Measurements from ENCODE around the gene CMIP. TPM values are rescaled to one million over a fixed set of nuclear protein-coding genes. Genes with fewer than 3 reads are reported as not detected.

Gene CMIP
- total RNA-seq, 1 donor from 2014 or later, result 19.1 TPM

- DNase-seq (ENCODE audit: low read depth), result no peak
- no peak overlapping the region for H3K4me3 ChIP-seq (ENCODE audit: low read depth, low read length)
- no peak for TF ChIP-seq CTCF (conservative IDR thresholded peaks at IDR 0.05; ENCODE audit: low read depth, low read length)
Observed at GRCh38 chr16:81616321-81617020, 171.9 kb downstream of the CMIP start.

GRCh38 chr16:81617021-81617346 is 172.4 kb downstream of the CMIP start:
- DNase-seq (ENCODE audit: low read depth), result no peak
- TF ChIP-seq CTCF (conservative IDR thresholded peaks at IDR 0.05; ENCODE audit: low read depth, low read length), result no peak

GRCh38 chr16:81618187-81618586 is 173.6 kb downstream of the CMIP start:
- H3K4me3 ChIP-seq (ENCODE audit: low read depth, low read length), result no peak overlapping the region
- TF ChIP-seq CTCF (conservative IDR thresholded peaks at IDR 0.05; ENCODE audit: low read depth, low read length), result no peak
- no peak for DNase-seq (ENCODE audit: low read depth)

More at GRCh38 chr16:81617021-81617346, 172.4 kb downstream of the CMIP start:
- no peak overlapping the region for H3K4me3 ChIP-seq (ENCODE audit: low read depth, low read length)

GRCh38 chr16:81618661-81619060 is 174.1 kb downstream of the CMIP start:
- no peak for DNase-seq (ENCODE audit: low read depth)
- no peak overlapping the region for H3K4me3 ChIP-seq (ENCODE audit: low read depth, low read length)
- no peak for TF ChIP-seq CTCF (conservative IDR thresholded peaks at IDR 0.05; ENCODE audit: low read depth, low read length)

GRCh38 chr16:81620029-81620428 is 175.4 kb downstream of the CMIP start:
- no peak overlapping the region for H3K4me3 ChIP-seq (ENCODE audit: low read depth, low read length)
- TF ChIP-seq CTCF (conservative IDR thresholded peaks at IDR 0.05; ENCODE audit: low read depth, low read length), result no peak
- no peak for DNase-seq (ENCODE audit: low read depth)

- DNase-seq (ENCODE audit: low read depth), result no peak
- no peak overlapping the region for H3K4me3 ChIP-seq (ENCODE audit: low read depth, low read length)
- no peak for TF ChIP-seq CTCF (conservative IDR thresholded peaks at IDR 0.05; ENCODE audit: low read depth, low read length)
Observed at GRCh38 chr16:81620796-81621195, 176.2 kb downstream of the CMIP start.

GRCh38 chr16:81621496-81621895 is 176.9 kb downstream of the CMIP start:
- H3K4me3 ChIP-seq (ENCODE audit: low read depth, low read length), result no peak overlapping the region
- no peak for DNase-seq (ENCODE audit: low read depth)
- no peak for TF ChIP-seq CTCF (conservative IDR thresholded peaks at IDR 0.05; ENCODE audit: low read depth, low read length)
